Type B pancreatic cell (in vitro differentiated cells): Measurements from ENCODE around the gene CNR1. TPM values are rescaled to one million over a fixed set of nuclear protein-coding genes. Genes with fewer than 3 reads are reported as not detected.

Experiments used
- DNase-seq: peaks from one replicate; pipeline ENCODE4 v3.0.0; 2021; ENCODE audit warnings: mixed read lengths; ENCODE audit not compliant: unreplicated experiment; ENCODE audit errors: extremely low spot score
- H3K27ac Mint-ChIP-seq: 2 replicates; pipeline ENCODE4 v1.8.0; 2021; ENCODE audit warnings: mild to moderate bottlenecking, mixed read lengths
- H3K27me3 Mint-ChIP-seq: 2 replicates; pipeline ENCODE4 v1.8.0; 2021; ENCODE audit warnings: mixed read lengths
- H3K36me3 Mint-ChIP-seq: 2 replicates; pipeline ENCODE4 v1.8.0; 2021; ENCODE audit warnings: mixed read lengths
- H3K4me1 Mint-ChIP-seq: one replicate; pipeline ENCODE4 v1.8.0; 2021; ENCODE audit warnings: mixed read lengths; ENCODE audit not compliant: unreplicated experiment
- H3K4me3 Mint-ChIP-seq: 2 replicates; pipeline ENCODE4 v1.8.0; 2021; ENCODE audit warnings: mild to moderate bottlenecking, mixed read lengths
- H3K9me3 Mint-ChIP-seq: 2 replicates; pipeline ENCODE4 v1.8.0; 2021; ENCODE audit warnings: mixed read lengths
- total RNA-seq: library from RNA; stranded (reverse); gene quantifications from 2 replicates; pipeline ENCODE4 v1.2.1, GENCODE V29; 2021; ENCODE audit warnings: low replicate concordance
- TF ChIP-seq, protein P1 (sequence below): fragments of 200-600 bp; sonication (generic); conservative IDR thresholded peaks from 2 replicates; pipeline ENCODE4 v1.5.0; 2021; ENCODE audit warnings: antibody characterized with exemption, mild to moderate bottlenecking

Gene CNR1
- total RNA-seq, 1 donor from 2014 or later = 3.5 TPM

DNA sequence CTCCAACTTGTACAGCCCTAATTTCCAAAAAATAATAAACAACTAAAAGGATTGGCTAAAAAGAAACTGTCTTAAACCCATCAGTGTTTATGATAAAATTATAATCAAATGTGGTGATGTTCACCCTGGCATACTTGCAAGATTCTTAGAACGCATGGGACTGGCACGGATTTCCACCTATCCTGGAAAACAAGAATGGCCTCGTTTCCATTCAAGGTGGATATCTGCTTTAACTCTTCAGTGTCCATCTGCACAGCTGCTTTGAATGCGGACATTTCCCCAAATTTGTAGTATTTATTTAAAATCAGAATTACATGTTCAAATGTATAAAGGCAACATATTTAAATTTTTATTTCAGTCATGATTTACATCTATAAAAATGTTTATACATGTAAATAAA, 4.2 kb downstream of the CNR1 start:
- Mint-ChIP-seq H3K9me3 (no peaks in the 10 kb centered on the region), H3K4me3 (no peak overlapping the region), H3K27ac (no peak overlapping the region), H3K27me3 (peaks cover 35% of the 10 kb centered on the region), H3K4me1 (peaks cover 6% of the 10 kb centered on the region), H3K36me3 (no peaks in the 10 kb centered on the region)
- TF ChIP-seq, protein P1, sequence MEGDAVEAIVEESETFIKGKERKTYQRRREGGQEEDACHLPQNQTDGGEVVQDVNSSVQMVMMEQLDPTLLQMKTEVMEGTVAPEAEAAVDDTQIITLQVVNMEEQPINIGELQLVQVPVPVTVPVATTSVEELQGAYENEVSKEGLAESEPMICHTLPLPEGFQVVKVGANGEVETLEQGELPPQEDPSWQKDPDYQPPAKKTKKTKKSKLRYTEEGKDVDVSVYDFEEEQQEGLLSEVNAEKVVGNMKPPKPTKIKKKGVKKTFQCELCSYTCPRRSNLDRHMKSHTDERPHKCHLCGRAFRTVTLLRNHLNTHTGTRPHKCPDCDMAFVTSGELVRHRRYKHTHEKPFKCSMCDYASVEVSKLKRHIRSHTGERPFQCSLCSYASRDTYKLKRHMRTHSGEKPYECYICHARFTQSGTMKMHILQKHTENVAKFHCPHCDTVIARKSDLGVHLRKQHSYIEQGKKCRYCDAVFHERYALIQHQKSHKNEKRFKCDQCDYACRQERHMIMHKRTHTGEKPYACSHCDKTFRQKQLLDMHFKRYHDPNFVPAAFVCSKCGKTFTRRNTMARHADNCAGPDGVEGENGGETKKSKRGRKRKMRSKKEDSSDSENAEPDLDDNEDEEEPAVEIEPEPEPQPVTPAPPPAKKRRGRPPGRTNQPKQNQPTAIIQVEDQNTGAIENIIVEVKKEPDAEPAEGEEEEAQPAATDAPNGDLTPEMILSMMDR = no peak
- DNase-seq = no peak

DNA sequence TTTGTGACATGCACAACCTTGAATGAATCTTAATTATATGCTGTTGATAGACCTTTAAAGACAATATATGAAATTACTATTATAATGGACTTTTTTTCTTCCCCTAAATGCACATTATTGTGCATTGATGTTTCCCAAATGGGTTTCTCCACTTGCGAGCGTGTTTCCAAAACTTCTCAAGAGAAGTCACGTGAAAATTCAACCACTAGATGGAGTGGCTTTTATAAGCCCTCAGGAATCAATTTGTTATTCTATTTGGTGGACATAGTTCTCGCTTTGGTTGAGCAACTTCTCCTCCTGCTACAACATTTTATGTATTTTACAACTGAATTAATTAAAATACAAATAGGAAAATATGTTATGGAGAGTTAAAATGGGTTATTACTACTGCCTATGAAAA, 9.0 kb downstream of the CNR1 start:
- H3K4me1 Mint-ChIP-seq = no peaks in the 10 kb centered on the region
- no peaks in the 10 kb centered on the region for H3K9me3 Mint-ChIP-seq
- TF ChIP-seq, protein P1 = peak; percentile 51
- no peak overlapping the region for H3K27ac Mint-ChIP-seq
- no peak for DNase-seq
- no peaks in the 10 kb centered on the region for H3K27me3 Mint-ChIP-seq
- H3K36me3 Mint-ChIP-seq = no peaks in the 10 kb centered on the region
- H3K4me3 Mint-ChIP-seq = no peak overlapping the region

DNA sequence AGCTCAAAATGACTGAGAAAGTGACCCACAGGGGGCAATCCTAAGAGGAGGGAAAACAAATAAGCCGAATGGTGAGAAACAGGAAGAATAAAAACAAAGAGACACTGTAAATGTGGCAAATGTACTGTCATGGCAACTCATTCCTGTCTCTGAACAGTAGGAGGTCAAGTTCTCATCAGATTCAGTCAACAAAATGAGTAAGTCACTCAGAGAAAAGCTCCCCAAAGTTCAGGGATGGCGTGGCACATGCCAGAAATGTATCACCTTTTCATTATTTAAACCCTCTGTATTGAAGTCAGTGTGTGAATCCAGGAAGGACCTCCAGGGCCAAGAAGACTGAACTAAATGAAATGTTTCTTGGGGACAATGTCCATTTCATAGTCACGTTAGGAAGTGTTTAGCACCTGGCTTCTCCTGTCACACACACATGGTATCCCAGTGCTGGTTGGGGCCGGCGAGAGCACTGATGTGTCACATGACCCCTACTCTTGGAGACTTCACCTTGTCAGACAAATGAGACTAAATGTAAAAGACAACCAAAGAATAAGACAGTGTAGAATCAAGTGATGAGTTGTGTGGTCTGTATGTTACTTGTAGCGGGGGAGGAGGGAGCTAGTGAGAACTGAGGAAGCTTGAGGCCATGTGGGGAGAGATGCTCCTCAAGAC, 20.7 kb downstream of the CNR1 start:
- Mint-ChIP-seq H3K27me3 (peaks cover 9% of the 10 kb centered on the region), H3K9me3 (no peaks in the 10 kb centered on the region)
- DNase-seq = no peak

DNA sequence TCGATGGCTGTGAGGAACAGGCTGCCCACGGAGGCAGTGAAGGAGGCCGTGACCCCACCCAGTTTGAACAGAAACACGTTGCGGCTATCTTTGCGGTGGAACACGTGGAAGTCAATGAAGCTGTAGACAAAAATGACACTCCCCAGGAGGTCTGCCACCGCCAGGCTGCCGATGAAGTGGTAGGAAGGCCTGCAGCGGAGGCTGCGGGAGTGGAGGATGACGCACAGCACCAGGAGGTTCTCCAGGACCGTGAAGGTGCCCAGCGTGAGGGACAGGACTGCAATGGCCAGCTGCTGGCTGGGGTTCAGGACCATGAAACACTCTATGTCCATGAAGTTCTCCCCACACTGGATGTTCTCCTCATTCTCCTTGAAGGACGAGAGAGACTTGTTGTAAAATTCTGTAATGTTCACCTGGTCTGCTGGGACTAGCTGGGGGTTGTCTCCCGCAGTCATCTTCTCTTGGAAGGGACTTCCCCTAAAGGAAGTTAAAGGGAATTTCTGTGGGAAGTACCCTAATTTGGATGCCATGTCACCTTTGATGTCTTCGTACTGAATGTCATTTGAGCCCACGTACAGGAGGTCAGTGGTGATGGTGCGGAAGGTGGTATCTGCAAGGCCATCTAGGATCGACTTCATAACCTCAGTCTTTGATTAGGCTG, 21.4 kb downstream of the CNR1 start:
- Mint-ChIP-seq H3K4me3 (no peak overlapping the region), H3K27me3 (peaks cover 9% of the 10 kb centered on the region), H3K4me1 (no peaks in the 10 kb centered on the region), H3K27ac (no peak overlapping the region), H3K36me3 (no peaks in the 10 kb centered on the region), H3K9me3 (no peaks in the 10 kb centered on the region)
- TF ChIP-seq, protein P1 = no peak
- no peak for DNase-seq

More for the DNA sequence above, 20.7 kb downstream of the CNR1 start:
- H3K36me3 Mint-ChIP-seq = no peaks in the 10 kb centered on the region
- TF ChIP-seq, protein P1 = no peak
- H3K4me3 Mint-ChIP-seq = no peak overlapping the region
- no peak overlapping the region for H3K27ac Mint-ChIP-seq
- no peaks in the 10 kb centered on the region for H3K4me1 Mint-ChIP-seq

DNA sequence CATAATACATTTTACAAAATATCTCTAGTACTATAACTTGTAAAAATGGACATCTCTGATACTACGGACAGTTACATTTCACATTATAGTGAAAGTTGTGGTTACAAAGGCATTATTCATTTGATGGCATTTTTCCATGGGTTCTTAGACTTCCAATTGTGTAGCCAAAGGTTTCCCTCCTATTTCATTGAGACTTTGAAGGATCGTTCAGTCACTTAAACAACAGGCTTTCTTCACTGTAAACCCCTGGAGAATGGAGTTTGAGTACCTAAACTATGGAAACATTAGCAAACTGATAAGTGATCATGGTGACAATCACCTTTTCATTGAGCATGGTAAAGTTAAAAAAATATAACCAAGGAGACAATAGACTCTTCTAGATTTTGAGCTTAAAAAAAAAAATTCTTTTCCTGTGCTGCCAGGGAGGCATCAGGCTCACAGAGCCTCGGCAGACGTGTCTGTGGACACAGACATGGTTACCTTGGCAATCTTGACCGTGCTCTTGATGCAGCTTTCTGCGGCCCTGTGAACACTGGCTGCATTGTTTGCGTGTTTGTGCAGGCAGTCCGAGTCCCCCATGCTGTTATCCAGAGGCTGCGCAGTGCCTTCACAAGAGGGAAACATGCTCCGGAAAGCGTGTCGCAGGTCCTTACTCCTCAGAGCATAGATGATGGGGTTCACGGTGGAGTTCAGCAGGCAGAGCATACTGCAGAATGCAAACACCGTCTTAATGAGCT, 22.6 kb downstream of the CNR1 start:
- H3K9me3 Mint-ChIP-seq = no peaks in the 10 kb centered on the region
- DNase-seq = no peak
- H3K36me3 Mint-ChIP-seq = no peaks in the 10 kb centered on the region
- TF ChIP-seq, protein P1 = no peak
- H3K4me3 Mint-ChIP-seq = no peak overlapping the region
- peaks cover 9% of the 10 kb centered on the region for H3K27me3 Mint-ChIP-seq
- no peak overlapping the region for H3K27ac Mint-ChIP-seq
- H3K4me1 Mint-ChIP-seq = no peaks in the 10 kb centered on the region
